Skeletal muscle satellite cell (primary cell): ENCODE measurements around the gene SOX30.

Experiments
- H3K27me3 ChIP-seq: 2 replicates; pipeline ENCODE4 v1.7.0; 2013; ENCODE audit warnings: low read length; ENCODE audit not compliant: control insufficient read depth, insufficient read depth
- H3K36me3 ChIP-seq: 2 replicates; pipeline ENCODE4 v1.7.0; 2013; ENCODE audit warnings: mild to moderate bottlenecking, control low read depth, low read length; ENCODE audit not compliant: insufficient read depth
- H3K4me1 ChIP-seq: 2 replicates; pipeline ENCODE4 v1.7.0; 2013; ENCODE audit warnings: low read length; ENCODE audit not compliant: control insufficient read depth, insufficient read depth
- H3K4me2 ChIP-seq: 2 replicates; pipeline ENCODE4 v1.7.0; 2013; ENCODE audit warnings: mild to moderate bottlenecking, low read length
- H3K4me3 ChIP-seq: 2 replicates; pipeline ENCODE4 v1.7.0; 2013; ENCODE audit warnings: low read length
- H3K9ac ChIP-seq: 2 replicates; pipeline ENCODE4 v1.7.0; 2013; ENCODE audit warnings: mild to moderate bottlenecking, low read depth, low read length, moderate library complexity
- H3K9me3 ChIP-seq: replicated peaks from 2 replicates; pipeline ENCODE4 v1.7.0; 2013; ENCODE audit warnings: mild to moderate bottlenecking, control low read depth, low read length

The SOX30 gene

DNA sequence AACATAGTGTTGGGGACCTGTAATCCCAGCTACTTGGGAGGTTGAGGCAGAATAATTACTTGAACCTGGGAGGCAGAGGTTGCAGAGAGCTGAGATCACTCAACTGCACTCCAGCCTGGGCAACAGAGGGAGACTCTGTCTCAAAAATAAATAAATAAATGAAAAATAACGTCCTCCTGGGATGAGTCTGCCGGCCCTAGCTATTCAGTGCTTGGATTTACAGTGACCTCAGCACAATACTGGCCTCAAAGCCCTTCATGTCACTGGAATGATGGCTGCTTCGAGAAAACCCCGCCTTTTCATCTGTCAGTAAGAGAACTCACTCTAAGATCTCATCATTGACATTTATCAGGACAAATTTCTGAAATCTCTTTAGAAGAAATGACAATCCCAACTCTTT is 35.5 kb downstream of the SOX30 start:
- no peaks in the 10 kb centered on the region for H3K9me3 ChIP-seq
- no peak overlapping the region for H3K9ac ChIP-seq
- H3K4me3 ChIP-seq = no peak overlapping the region
- no peaks in the 10 kb centered on the region for H3K27me3 ChIP-seq
- peaks cover 6% of the 10 kb centered on the region for H3K4me1 ChIP-seq
- H3K36me3 ChIP-seq = no peaks in the 10 kb centered on the region
- no peak overlapping the region for H3K4me2 ChIP-seq

DNA sequence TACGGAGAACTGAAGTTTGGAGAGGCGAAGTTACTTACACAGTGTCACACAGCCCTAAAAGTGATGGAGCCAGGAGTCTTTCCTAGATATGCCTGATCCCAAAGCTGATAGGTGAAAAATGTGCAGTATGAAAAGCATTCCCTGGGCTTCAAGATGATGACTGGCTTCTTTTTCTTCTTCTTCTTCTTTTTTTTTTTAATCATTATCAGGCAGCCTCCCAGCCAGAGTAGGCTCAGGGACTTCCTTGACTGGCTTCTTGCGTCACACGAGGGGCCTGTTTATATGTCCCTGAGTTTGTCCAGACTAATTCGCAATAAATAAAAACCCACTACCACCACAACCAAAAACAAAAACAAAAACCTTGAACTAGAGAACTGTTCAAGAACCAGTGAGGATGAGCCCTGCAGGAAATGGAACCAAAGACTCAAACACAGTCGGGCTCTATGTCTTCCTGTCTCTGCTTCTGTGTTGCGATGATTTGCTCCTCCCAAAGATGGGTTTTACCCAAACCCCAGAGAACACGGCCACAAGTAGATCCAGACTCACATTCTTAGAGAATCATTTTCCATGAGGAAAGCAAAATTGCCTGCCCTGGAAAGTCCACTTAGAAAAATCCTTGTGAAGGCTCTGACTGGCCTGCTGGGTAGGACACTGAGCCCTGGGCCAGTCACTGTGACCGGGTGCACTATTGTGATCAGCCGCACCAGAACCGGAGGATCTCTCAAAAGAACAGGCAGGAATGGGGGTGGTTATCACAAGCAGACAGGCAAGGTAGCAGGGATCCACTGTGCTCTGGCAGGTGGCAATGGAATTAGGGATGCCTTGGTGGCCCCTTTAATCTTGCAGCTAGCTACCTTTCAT is 38.6 kb downstream of the SOX30 start:
- Histone ChIP-seq H3K4me3 (no peak overlapping the region), H3K36me3 (no peaks in the 10 kb centered on the region), H3K27me3 (no peaks in the 10 kb centered on the region), H3K9ac (no peak overlapping the region), H3K9me3 (no peaks in the 10 kb centered on the region), H3K4me2 (no peak overlapping the region), H3K4me1 (peaks cover 19% of the 10 kb centered on the region)

DNA sequence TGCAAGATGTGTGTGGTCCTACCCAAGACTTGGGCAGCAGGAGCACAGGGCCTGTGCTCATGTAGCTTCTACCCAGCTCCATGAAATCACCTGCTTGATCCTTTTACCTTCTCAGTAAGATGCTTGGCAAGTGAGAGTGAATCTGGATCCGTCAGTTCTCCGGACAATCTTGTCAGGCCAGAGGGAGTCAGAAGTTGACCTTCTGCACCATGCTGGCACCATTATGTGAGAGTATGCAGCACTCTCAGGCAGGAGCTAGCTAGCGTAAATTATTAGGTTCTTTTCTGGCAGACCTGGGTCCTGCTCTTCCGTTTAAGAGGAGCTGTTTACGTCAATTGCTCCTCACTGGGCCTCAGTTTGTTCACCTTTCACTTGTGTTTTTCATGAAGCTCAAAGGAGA is 39.7 kb downstream of the SOX30 start:
- no peak overlapping the region for H3K9ac ChIP-seq
- H3K36me3 ChIP-seq = no peaks in the 10 kb centered on the region
- H3K9me3 ChIP-seq = no peaks in the 10 kb centered on the region
- H3K4me3 ChIP-seq = no peak overlapping the region
- H3K4me1 ChIP-seq = peaks cover 28% of the 10 kb centered on the region
- H3K27me3 ChIP-seq = no peaks in the 10 kb centered on the region
- no peak overlapping the region for H3K4me2 ChIP-seq

DNA sequence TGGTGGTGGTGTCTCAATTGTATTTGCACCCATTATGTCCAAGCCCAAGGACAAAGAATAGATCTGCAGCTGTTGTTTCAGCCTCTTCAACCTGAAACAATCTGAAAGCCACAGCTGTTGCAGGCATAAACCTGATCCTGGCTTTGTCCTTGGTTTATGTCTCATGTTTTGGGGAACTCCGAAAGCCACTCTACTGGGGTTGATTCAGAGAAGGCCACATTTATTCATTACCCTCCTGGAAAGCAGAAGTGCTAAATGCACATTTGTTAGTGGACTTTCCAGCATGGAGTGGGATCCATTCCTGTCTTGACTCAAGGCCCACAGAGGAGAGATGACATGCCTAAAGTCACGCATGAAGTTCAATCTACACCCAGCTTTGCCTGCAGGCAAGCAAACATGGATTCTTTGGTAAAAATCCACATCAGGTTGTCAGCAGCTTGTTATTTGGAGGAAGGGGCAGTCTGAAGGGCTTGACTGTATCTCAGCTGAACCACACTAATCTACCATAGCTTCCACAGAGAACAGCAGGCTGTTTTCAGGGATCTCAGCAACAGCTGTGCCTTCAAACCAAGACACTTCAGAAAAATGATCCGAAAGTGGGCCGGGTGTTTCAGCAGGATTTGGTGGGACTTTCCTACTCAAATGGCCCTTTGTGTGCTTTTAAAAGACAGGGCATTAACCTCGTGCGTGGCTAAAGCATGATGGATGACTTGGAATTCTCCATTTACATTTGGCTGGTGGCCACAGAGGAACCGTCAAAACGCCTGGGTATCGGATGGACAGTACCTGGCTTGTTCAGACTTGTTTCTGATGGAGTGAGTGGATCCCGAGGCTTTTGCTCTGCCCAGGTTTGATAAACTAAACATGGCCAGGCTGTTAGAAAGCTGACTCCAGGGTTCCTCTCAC is 40.4 kb downstream of the SOX30 start:
- H3K4me3 ChIP-seq = no peak overlapping the region
- no peak overlapping the region for H3K4me2 ChIP-seq
- no peaks in the 10 kb centered on the region for H3K27me3 ChIP-seq
- H3K4me1 ChIP-seq = peaks cover 35% of the 10 kb centered on the region
- no peaks in the 10 kb centered on the region for H3K9me3 ChIP-seq
- no peak overlapping the region for H3K9ac ChIP-seq
- no peaks in the 10 kb centered on the region for H3K36me3 ChIP-seq

DNA sequence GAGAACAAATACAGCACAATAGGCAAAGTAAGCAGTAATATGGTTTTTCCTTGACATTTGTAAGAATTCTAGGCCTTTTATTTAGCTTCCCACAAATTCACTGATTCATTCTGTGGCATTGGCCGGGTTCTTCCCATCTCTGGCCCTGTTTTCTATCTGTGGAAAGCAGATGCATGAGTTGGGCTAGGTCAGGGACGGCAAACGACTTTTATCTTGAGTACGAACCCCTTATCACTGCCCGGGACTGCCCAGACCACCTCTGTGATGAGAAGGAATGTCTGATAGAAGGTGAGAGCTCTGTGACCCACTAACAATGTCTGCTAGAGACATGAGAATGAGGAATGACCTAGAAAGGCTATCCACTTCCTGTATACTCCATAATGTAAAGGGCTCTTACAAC is 41.2 kb downstream of the SOX30 start:
- no peak overlapping the region for H3K4me3 ChIP-seq
- no peaks in the 10 kb centered on the region for H3K27me3 ChIP-seq
- H3K9me3 ChIP-seq = no peaks in the 10 kb centered on the region
- H3K9ac ChIP-seq = no peak overlapping the region
- no peaks in the 10 kb centered on the region for H3K36me3 ChIP-seq
- H3K4me1 ChIP-seq = peaks cover 43% of the 10 kb centered on the region
- H3K4me2 ChIP-seq = no peak overlapping the region

DNA sequence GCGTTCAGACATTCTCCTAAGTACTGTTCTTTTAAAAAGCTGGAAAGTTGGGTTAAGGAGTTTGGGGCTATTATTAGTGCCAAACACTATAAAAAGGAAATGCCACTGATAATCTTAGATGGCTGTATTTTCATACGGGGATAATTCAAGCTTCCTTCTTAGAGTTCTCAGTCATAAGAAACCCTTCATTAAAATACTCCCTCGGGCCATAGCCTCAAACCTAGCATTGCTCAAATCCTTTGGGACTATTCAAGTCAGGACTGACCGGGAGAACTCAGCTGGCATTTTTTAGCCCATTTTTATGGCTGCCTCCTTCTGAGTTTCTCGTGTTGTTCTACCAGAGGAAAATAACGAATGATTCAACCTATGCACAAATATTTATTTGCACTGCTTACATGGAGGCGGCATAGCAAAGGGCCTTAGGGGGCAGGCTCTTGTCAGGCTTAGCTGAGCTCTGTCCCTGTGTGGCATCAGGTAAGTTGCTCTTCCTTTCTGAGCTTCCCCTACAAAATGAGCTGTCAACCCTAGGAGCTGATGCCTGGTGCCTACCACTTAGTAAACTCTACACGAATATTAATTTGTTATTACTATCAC is 43.2 kb downstream of the SOX30 start:
- Histone ChIP-seq H3K9ac (no peak overlapping the region), H3K4me3 (no peak overlapping the region), H3K4me2 (no peak overlapping the region), H3K9me3 (no peaks in the 10 kb centered on the region), H3K27me3 (no peaks in the 10 kb centered on the region), H3K36me3 (no peaks in the 10 kb centered on the region), H3K4me1 (peaks cover 50% of the 10 kb centered on the region)

DNA sequence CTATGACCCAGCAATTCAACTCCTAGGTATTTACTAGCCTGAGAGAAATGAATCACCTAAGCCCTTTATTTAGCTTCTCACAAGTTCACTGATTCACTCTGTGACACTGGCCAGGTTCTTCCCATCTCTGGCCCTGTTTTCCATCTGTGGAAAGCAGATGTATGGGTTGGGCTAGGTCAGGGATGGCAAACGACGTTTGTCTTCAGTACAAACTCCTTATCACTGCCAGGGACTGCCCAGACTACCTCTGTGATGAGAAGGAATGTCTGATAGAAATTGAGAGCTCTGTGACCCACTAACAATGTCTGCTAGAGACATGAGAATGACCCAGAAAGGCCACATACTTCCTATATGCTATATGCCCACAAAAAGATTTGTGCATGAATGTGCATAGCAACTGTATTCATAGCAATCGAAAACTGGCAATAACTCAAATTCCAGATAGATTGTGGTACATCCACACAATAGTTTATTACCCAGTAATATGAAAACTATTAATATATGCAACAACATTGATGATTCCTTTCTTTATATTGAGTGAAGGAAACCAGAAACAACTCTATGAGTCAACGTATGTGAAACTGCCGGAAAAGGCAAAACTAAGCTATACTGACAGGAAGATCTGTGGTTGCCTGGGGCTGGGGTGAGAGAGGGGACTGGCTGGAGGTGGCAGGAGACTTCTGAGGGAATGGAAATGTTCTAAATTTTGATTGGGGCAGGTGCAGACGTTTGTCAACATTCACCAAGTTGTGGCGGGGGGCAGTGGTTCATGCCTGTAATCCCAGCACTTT is 44.7 kb downstream of the SOX30 start:
- Histone ChIP-seq H3K9me3 (no peaks in the 10 kb centered on the region), H3K4me1 (peaks cover 64% of the 10 kb centered on the region), H3K4me2 (peak overlapping the region; percentile 18), H3K36me3 (no peaks in the 10 kb centered on the region), H3K4me3 (no peak overlapping the region), H3K9ac (peak overlapping the region; percentile 49), H3K27me3 (no peaks in the 10 kb centered on the region)

DNA sequence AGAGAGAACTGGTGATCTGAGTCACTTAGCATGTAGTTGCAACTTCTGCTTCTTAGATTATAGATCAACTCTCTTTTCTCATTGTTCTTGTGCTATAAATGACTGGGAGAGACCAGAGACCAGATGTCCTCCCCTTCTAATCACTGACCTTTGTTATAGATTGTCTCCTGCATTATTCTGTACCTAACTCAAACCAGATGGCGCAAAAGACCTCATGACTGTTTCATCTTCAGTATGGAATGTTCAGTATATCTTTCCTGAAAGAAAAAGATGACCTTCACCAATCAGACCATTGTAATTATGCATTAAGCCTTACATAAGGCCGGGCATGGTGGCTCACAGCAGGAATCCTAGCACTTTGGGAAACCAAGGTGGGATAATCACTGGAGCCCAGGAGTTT is 46.2 kb downstream of the SOX30 start:
- no peak overlapping the region for H3K9ac ChIP-seq

DNA sequence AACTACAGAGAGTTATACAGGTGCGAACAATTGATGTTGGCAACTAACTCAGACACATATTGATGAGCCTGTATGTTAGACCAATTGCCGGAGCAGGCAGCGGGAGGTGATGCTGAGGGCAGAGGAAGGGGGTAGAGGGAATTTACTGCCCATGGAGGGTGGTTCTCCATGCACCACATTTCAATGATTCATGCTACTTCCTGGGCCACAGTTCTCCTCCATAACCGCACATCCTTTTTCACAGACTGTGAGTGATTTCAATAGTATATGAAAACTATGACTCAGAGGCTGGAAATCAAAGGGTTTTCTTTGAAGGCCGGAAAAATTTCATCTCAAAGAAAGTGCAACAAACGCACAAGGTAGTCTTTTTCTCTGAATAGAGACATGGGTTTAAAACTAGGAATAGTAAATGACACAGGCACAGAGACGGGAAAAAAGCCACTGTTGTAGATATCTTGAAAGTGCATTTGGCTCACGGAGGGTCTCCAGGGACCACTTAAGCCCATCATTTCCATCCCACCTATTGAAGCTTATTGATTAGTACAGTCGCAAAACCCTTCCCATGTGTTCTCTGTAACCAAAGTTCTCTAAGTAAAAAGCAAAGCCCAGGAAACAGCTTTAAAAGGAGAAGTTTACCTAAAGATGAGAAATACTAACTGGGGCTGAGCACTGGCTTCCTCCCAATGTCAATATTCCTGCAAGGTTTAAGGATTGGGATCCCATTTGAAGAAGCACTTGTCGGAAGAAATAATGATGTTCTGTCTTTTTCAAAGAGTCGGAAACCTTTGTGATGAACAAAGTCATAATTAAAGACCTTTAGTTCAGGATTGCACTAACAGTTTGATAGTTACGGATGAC is 48.7 kb downstream of the SOX30 start:
- Histone ChIP-seq H3K4me1 (peaks cover 49% of the 10 kb centered on the region), H3K27me3 (no peaks in the 10 kb centered on the region), H3K9ac (peak overlapping the region; percentile 74), H3K36me3 (no peaks in the 10 kb centered on the region), H3K4me3 (peak overlapping the region; percentile 1), H3K9me3 (no peaks in the 10 kb centered on the region), H3K4me2 (peak overlapping the region; percentile 66)

More for the DNA sequence above, 46.2 kb downstream of the SOX30 start:
- Histone ChIP-seq H3K4me2 (no peak overlapping the region), H3K9me3 (no peaks in the 10 kb centered on the region), H3K4me3 (no peak overlapping the region), H3K27me3 (no peaks in the 10 kb centered on the region), H3K36me3 (no peaks in the 10 kb centered on the region), H3K4me1 (peaks cover 58% of the 10 kb centered on the region)

DNA sequence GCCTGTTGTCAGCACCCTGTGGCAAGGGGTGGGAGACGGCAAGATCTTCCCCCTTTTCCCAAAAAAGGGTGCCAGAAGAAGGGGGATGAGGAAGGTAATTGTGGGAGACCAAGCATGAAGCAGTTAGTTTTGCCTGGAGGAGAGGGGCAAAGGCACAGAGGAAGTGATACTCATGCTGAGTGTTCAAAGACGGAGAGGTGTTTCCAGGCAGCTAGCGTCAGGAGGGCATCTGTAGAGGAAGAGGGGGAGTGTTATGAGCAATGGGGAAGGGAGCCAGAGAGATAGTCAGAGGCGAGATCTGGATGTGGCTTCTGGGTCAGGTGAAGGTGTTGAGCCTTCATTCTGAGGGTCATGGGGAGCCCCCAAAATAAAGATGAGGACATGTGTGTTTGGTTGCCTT is 49.7 kb downstream of the SOX30 start:
- Histone ChIP-seq H3K9ac (peak overlapping the region; percentile 4), H3K27me3 (no peaks in the 10 kb centered on the region), H3K4me2 (no peak overlapping the region), H3K9me3 (no peaks in the 10 kb centered on the region), H3K4me1 (peaks cover 40% of the 10 kb centered on the region), H3K36me3 (no peaks in the 10 kb centered on the region), H3K4me3 (no peak overlapping the region)
